ENCODE measurements around the gene DNM2. TPM values are rescaled to one million over a fixed set of nuclear protein-coding genes. Genes with fewer than 3 reads are reported as not detected.

Gene DNM2
- total RNA-seq, 6 experiments from 2014 or later = 54.0 to 86.9 (median 68.3) TPM

DNA sequence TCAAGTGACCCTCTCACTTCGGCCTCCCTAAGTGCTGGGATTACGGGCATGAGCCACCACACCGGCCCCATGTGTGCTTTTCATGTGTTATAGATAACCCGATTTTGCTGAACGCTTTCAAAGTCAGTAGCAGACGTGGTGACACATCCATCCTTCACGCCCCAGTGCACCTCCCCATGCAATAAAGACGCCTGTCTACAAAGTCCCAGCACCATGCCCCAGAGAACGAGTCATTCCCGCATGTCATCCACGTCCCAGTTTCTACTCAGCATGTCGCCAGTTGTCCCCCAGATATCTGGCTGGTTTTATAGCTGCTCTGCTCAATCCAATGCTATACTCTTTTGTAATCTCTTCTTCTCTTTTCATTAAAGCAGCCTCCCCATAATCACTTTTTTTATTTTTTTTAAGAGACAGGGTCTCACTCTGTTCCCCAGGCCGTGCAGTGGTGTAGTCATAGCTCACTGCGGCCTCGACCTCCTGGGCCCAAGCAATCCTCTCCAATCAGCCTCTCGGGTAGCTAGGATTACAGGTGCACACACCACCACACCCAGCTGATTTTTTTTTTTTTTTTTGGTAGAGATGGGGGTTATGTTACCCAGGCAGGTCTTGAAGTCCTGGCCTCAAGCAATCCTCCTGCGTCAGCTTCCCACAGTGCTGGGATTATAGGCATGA, 42.5 kb downstream of the DNM2 start:
- ATAC-seq (no peak), DNase-seq (no peak)
- H3K4me3 ChIP-seq = no peak overlapping the region
- peaks cover 0 to 10% (median 4%) of the 10 kb centered on the region in 4 donors for H3K36me3 ChIP-seq
- TF ChIP-seq POLR2A (IDR thresholded peaks at IDR 0.05) (no peak), CTCF (IDR thresholded peaks at IDR 0.05) (no peak)
- peaks cover 0 to 20% (median 9%) of the 10 kb centered on the region in 4 donors for H3K4me1 ChIP-seq
- WGBS (ENCODE audit: insufficient coverage, low coverage, low lambda C conversion rate, missing lambda C conversion rate) = 80% methylated on average over 10 of the region's 17 CpGs
- intact Hi-C loops (cut with DNase I) = loop anchor here in 1 of 2 donors (10.0 kb wide), 2 partner anchors 46 to 104 kb away; partner anchors contain the start of gene DNM2
- no peaks in the 10 kb centered on the region for H3K9me3 ChIP-seq
- H3K27ac ChIP-seq = peak overlapping the region in 1 of 3 donors; percentile 13
- H3K27me3 ChIP-seq = no peaks in the 10 kb centered on the region

- H3K27me3 ChIP-seq = no peaks in the 10 kb centered on the region
- no peaks in the 10 kb centered on the region for H3K9me3 ChIP-seq
- ATAC-seq (no peak), DNase-seq (no peak)
- H3K4me3 ChIP-seq = no peak overlapping the region
- peaks cover 0 to 32% (median 17%) of the 10 kb centered on the region in 4 donors for H3K4me1 ChIP-seq
- intact Hi-C loops (cut with DNase I) = loop anchor here in 1 of 2 donors (10.0 kb wide), 2 partner anchors 47 to 103 kb away; partner anchors contain the start of gene DNM2
- WGBS (ENCODE audit: insufficient coverage, low coverage, low lambda C conversion rate, missing lambda C conversion rate) = 88% methylated on average over 13 of the region's 19 CpGs
- H3K27ac ChIP-seq = no peak overlapping the region
- TF ChIP-seq POLR2A (IDR thresholded peaks at IDR 0.05) (no peak), CTCF (IDR thresholded peaks at IDR 0.05) (no peak)
- peaks cover 0 to 10% (median 4%) of the 10 kb centered on the region in 4 donors for H3K36me3 ChIP-seq
Measured at GRCh38 chr19:10761443-10762250, 43.8 kb downstream of the DNM2 start.

- no peak for DNase-seq
- TF ChIP-seq POLR2A (IDR thresholded peaks at IDR 0.05) (no peak), CTCF (IDR thresholded peaks at IDR 0.05) (no peak)
- WGBS (ENCODE audit: insufficient coverage, low coverage, low lambda C conversion rate, missing lambda C conversion rate) = 57% methylated on average over 1 of the region's 1 CpG
- Histone ChIP-seq H3K4me3 (no peak overlapping the region), H3K9me3 (no peaks in the 10 kb centered on the region), H3K36me3 (peaks cover 0 to 10% (median 4%) of the 10 kb centered on the region in 4 donors), H3K27me3 (no peaks in the 10 kb centered on the region), H3K4me1 (peaks cover 0 to 42% (median 25%) of the 10 kb centered on the region in 4 donors), H3K27ac (no peak overlapping the region)
- no peak for ATAC-seq
- intact Hi-C loops (cut with DNase I) = loop anchor here in 1 of 2 donors (10.0 kb wide), 2 partner anchors 48 to 102 kb away; partner anchors contain the start of gene DNM2
Measured at GRCh38 chr19:10762656-10763055, 44.8 kb downstream of the DNM2 start.

- TF ChIP-seq POLR2A (IDR thresholded peaks at IDR 0.05) = no peak
- no peak for TF ChIP-seq CTCF (IDR thresholded peaks at IDR 0.05)
- DNase-seq (no peak), ATAC-seq (no peak)
- WGBS (ENCODE audit: insufficient coverage, low coverage, low lambda C conversion rate, missing lambda C conversion rate) = 95% methylated on average over 3 of the region's 5 CpGs
- Histone ChIP-seq H3K27ac (peak overlapping the region in 2 of 3 donors; percentile 55 to 60), H3K36me3 (peaks cover 0 to 10% (median 4%) of the 10 kb centered on the region in 4 donors), H3K9me3 (no peaks in the 10 kb centered on the region), H3K4me3 (no peak overlapping the region), H3K4me1 (peaks cover 0 to 50% (median 28%) of the 10 kb centered on the region in 4 donors), H3K27me3 (no peaks in the 10 kb centered on the region)
- intact Hi-C loops (cut with DNase I) = loop anchor here in 1 of 2 donors (10.0 kb wide), 2 partner anchors 49 to 101 kb away; partner anchors contain the start of gene DNM2
Measured at GRCh38 chr19:10763411-10763810, 45.5 kb downstream of the DNM2 start.
